Esophagus squamous epithelium (tissue), 4 donors: Measurements from ENCODE around the gene TBC1D26.
"Not testable (repeated sequence)": the region's sequence is repeated elsewhere in the genome, so short reads cannot be mapped to it uniquely, and the experiment has no call there.

Experiments used
- POLR2A ChIP-seq, 4 donors: fragments of 450-650 bp; IDR thresholded peaks; one replicate each; pipeline ENCODE4 v1.6.1; 2017; ENCODE audit warnings: antibody characterized with exemption in 4 of 4, mild to moderate bottlenecking in 4 of 4, moderate library complexity in 3 of 4
- TF ChIP-seq, protein P1 (sequence below), 6 experiments: fragments of 450-650 bp in 4 of 6; fragments of 200-600 bp in 2 of 6; sonication (generic) in 2 of 6; IDR thresholded peaks; one replicate each; pipeline ENCODE4 v1.5.1; 2016 to 2019; ENCODE audit warnings: antibody characterized with exemption in 6 of 6, mild to moderate bottlenecking in 4 of 6, moderate library complexity in 4 of 6

DNA sequence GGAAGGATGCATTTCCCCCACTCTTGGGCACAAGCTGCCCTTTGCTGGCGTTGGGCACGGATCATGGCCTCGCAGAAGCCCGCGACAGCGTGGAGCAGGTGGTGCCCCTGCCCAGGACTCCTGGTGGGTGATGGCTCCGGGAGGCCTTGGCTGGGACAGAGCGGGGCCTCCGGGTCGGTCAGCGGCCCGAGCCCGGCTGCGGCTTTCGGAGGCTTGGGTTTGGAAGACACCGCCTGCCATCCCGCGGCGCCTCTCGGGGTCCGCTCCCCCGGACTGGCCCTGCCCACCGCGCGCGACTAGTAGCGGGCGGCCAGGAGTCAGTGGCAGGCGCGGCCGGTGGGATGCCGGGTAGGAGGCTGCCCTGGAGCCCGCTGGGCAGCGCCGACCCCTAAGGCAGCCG, 17.3 kb downstream of the TBC1D26 start:
- TF ChIP-seq, protein P1, sequence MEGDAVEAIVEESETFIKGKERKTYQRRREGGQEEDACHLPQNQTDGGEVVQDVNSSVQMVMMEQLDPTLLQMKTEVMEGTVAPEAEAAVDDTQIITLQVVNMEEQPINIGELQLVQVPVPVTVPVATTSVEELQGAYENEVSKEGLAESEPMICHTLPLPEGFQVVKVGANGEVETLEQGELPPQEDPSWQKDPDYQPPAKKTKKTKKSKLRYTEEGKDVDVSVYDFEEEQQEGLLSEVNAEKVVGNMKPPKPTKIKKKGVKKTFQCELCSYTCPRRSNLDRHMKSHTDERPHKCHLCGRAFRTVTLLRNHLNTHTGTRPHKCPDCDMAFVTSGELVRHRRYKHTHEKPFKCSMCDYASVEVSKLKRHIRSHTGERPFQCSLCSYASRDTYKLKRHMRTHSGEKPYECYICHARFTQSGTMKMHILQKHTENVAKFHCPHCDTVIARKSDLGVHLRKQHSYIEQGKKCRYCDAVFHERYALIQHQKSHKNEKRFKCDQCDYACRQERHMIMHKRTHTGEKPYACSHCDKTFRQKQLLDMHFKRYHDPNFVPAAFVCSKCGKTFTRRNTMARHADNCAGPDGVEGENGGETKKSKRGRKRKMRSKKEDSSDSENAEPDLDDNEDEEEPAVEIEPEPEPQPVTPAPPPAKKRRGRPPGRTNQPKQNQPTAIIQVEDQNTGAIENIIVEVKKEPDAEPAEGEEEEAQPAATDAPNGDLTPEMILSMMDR (IDR thresholded peaks at IDR 0.05) = not testable (repeated sequence)
- TF ChIP-seq POLR2A (IDR thresholded peaks at IDR 0.05) = not testable (repeated sequence)
